PC-9 (cell line): Measurements from ENCODE around the gene DISC1.

Experiments
- CTCF ChIP-seq: fragments of 200-600 bp; sonication (generic); conservative IDR thresholded peaks from 2 replicates; pipeline ENCODE4 v1.6.1; 2017; ENCODE audit warnings: mixed run types, antibody characterized with exemption, mild to moderate bottlenecking, moderate library complexity
- EZH2 ChIP-seq: fragments of 200-600 bp; sonication (generic); IDR thresholded peaks from 2 replicates; pipeline ENCODE4 v1.8.0; 2017; ENCODE audit warnings: antibody characterized with exemption, low read depth

GRCh38 chr1:231594123-231594522, 32.5 kb upstream of the DISC1 start:
- TF ChIP-seq CTCF, result no peak
- TF ChIP-seq EZH2, result no peak
